ENCODE results near the gene KIAA1671.
"Not testable (repeated sequence)": the region's sequence is repeated elsewhere in the genome, so short reads cannot be mapped to it uniquely, and the experiment has no call there.

The KIAA1671 gene

GRCh38 chr22:25161916-25162530, 209.5 kb downstream of the KIAA1671 start:
- in situ Hi-C loops (cut with MboI; ENCODE audit: low sequenced_read_pairs) = no loop called here

- in situ Hi-C loops (cut with MboI; ENCODE audit: low sequenced_read_pairs) = no loop called here
Measured at GRCh38 chr22:25162561-25162960, 210.0 kb downstream of the KIAA1671 start.

GRCh38 chr22:25165785-25166184, 213.3 kb downstream of the KIAA1671 start:
- in situ Hi-C loops (cut with MboI; ENCODE audit: low sequenced_read_pairs) = no loop called here

GRCh38 chr22:25166266-25167040, 213.9 kb downstream of the KIAA1671 start:
- in situ Hi-C loops (cut with MboI; ENCODE audit: low sequenced_read_pairs) = no loop called here

- in situ Hi-C loops (cut with MboI; ENCODE audit: low sequenced_read_pairs) = no loop called here
Measured at GRCh38 chr22:25167082-25167481, 214.6 kb downstream of the KIAA1671 start.

- in situ Hi-C loops (cut with MboI; ENCODE audit: low sequenced_read_pairs) = no loop called here
Measured at GRCh38 chr22:25167834-25168601, 215.5 kb downstream of the KIAA1671 start.

GRCh38 chr22:25169278-25170031, 216.9 kb downstream of the KIAA1671 start:
- in situ Hi-C loops (cut with MboI; ENCODE audit: low sequenced_read_pairs) = no loop called here

GRCh38 chr22:25170426-25170980, 218.0 kb downstream of the KIAA1671 start:
- in situ Hi-C loops (cut with MboI; ENCODE audit: low sequenced_read_pairs) = no loop called here

GRCh38 chr22:25172153-25172552, 219.6 kb downstream of the KIAA1671 start:
- in situ Hi-C loops (cut with MboI; ENCODE audit: low sequenced_read_pairs) = no loop called here

GRCh38 chr22:25174156-25174887, 221.8 kb downstream of the KIAA1671 start:
- in situ Hi-C loops (cut with MboI; ENCODE audit: low sequenced_read_pairs) = no loop called here

GRCh38 chr22:25174888-25175411, 222.4 kb downstream of the KIAA1671 start:
- in situ Hi-C loops (cut with MboI; ENCODE audit: low sequenced_read_pairs) = no loop called here

- in situ Hi-C loops (cut with MboI; ENCODE audit: low sequenced_read_pairs) = no loop called here
Measured at GRCh38 chr22:25176175-25176574, 223.7 kb downstream of the KIAA1671 start.

GRCh38 chr22:25176799-25177198, 224.3 kb downstream of the KIAA1671 start:
- in situ Hi-C loops (cut with MboI; ENCODE audit: low sequenced_read_pairs) = no loop called here

GRCh38 chr22:25177226-25177625, 224.7 kb downstream of the KIAA1671 start:
- in situ Hi-C loops (cut with MboI; ENCODE audit: low sequenced_read_pairs) = no loop called here

GRCh38 chr22:25177895-25178294, 225.4 kb downstream of the KIAA1671 start:
- in situ Hi-C loops (cut with MboI; ENCODE audit: low sequenced_read_pairs) = no loop called here

- in situ Hi-C loops (cut with MboI; ENCODE audit: low sequenced_read_pairs) = not testable (repeated sequence)
Measured at GRCh38 chr22:25178348-25178747, 225.8 kb downstream of the KIAA1671 start.

GRCh38 chr22:25178869-25179631, 226.5 kb downstream of the KIAA1671 start:
- in situ Hi-C loops (cut with MboI; ENCODE audit: low sequenced_read_pairs) = not testable (repeated sequence)

GRCh38 chr22:25182131-25183110, 229.9 kb downstream of the KIAA1671 start:
- in situ Hi-C loops (cut with MboI; ENCODE audit: low sequenced_read_pairs) = no loop called here

All from hTERT RPE-1 (cell line).